ENCODE results near the gene PER3.

The PER3 gene

GRCh38 chr1:7783826-7784491, at the start of gene PER3:
Gene PER3, plus strand, starts transcription at chr1:7784291. Its CDS starts 587 bp downstream, at chr1:7784878.
- DNase-seq (ENCODE audit: low read depth) = peak; percentile 95

- DNase-seq (ENCODE audit: low read depth) = no peak
These were observed 46.0 kb upstream of the PER3 start for GRCh38 chr1:7738044-7738443.

GRCh38 chr1:7743346-7743745, 40.7 kb upstream of the PER3 start:
- DNase-seq (ENCODE audit: low read depth) = no peak

GRCh38 chr1:7744882-7745281, 39.2 kb upstream of the PER3 start:
- no peak for DNase-seq (ENCODE audit: low read depth)

GRCh38 chr1:7745783-7746182, 38.3 kb upstream of the PER3 start:
- no peak for DNase-seq (ENCODE audit: low read depth)

- no peak for DNase-seq (ENCODE audit: low read depth)
These were observed 36.5 kb upstream of the PER3 start for GRCh38 chr1:7747605-7748004.

- no peak for DNase-seq (ENCODE audit: low read depth)
These were observed 35.0 kb upstream of the PER3 start for GRCh38 chr1:7749126-7749525.

GRCh38 chr1:7751174-7751573, 32.9 kb upstream of the PER3 start:
- no peak for DNase-seq (ENCODE audit: low read depth)

- DNase-seq (ENCODE audit: low read depth) = no peak
These were observed 31.3 kb upstream of the PER3 start for GRCh38 chr1:7752512-7753417.

- no peak for DNase-seq (ENCODE audit: low read depth)
These were observed 30.4 kb upstream of the PER3 start for GRCh38 chr1:7753641-7754040.

- no peak for DNase-seq (ENCODE audit: low read depth)
These were observed 29.9 kb upstream of the PER3 start for GRCh38 chr1:7754234-7754633.

- no peak for DNase-seq (ENCODE audit: low read depth)
These were observed 28.6 kb upstream of the PER3 start for GRCh38 chr1:7755448-7755847.

GRCh38 chr1:7760245-7760644, 23.8 kb upstream of the PER3 start:
- DNase-seq (ENCODE audit: low read depth) = no peak

GRCh38 chr1:7761103-7761502, 23.0 kb upstream of the PER3 start:
- DNase-seq (ENCODE audit: low read depth) = no peak

GRCh38 chr1:7767176-7767575, 16.9 kb upstream of the PER3 start:
- DNase-seq (ENCODE audit: low read depth) = no peak

GRCh38 chr1:7768583-7768982, 15.5 kb upstream of the PER3 start:
- no peak for DNase-seq (ENCODE audit: low read depth)

- no peak for DNase-seq (ENCODE audit: low read depth)
These were observed 14.2 kb upstream of the PER3 start for GRCh38 chr1:7769673-7770412.

GRCh38 chr1:7770669-7770996, 13.5 kb upstream of the PER3 start:
- DNase-seq (ENCODE audit: low read depth) = no peak

- peak; percentile 90 for DNase-seq (ENCODE audit: low read depth)
These were observed 12.9 kb upstream of the PER3 start, which contains the start of gene VAMP3 for GRCh38 chr1:7770997-7771822. Gene VAMP3, plus strand, starts transcription at chr1:7771296. Its CDS starts 88 bp downstream, at chr1:7771384.

GRCh38 chr1:7771823-7772299, 12.2 kb upstream of the PER3 start:
- DNase-seq (ENCODE audit: low read depth) = no peak

GRCh38 chr1:7777591-7777990, 6.5 kb upstream of the PER3 start:
- DNase-seq (ENCODE audit: low read depth) = no peak
